ENCODE results near the gene BRWD1. TPM values are rescaled to one million over a fixed set of nuclear protein-coding genes. Genes with fewer than 3 reads are reported as not detected.

Gene BRWD1
- total RNA-seq, 1 donor from 2014 or later: 40.3 TPM

GRCh38 chr21:39209334-39209688 is 104.1 kb downstream of the BRWD1 start:
- DNase-seq (no peak), ATAC-seq (ENCODE audit: low read depth) (no peak)
- no peak for TF ChIP-seq CTCF (IDR thresholded peaks at IDR 0.05)
- ChIA-PET CTCF (no interaction called here), POLR2A (interaction anchor here (0.7 kb wide), 1 partner anchor 141 kb away, joined by 3 read pairs; no protein-coding TSS in a partner anchor)
- H3K4me1 Mint-ChIP-seq: peaks cover 2% of the 10 kb centered on the region
- H3K9me3 Mint-ChIP-seq: no peaks in the 10 kb centered on the region
- no peaks in the 10 kb centered on the region for H3K27me3 Mint-ChIP-seq
- H3K27ac Mint-ChIP-seq: no peak overlapping the region
- no peak overlapping the region for H3K4me3 Mint-ChIP-seq
- intact Hi-C loops (cut with micrococcal nuclease): loop anchor here (10.0 kb wide), 1 partner anchor 45 kb away; no protein-coding TSS in a partner anchor
- H3K36me3 Mint-ChIP-seq (ENCODE audit: low read depth): peaks cover 73% of the 10 kb centered on the region

GRCh38 chr21:39208624-39209333 is 104.7 kb downstream of the BRWD1 start:
- H3K36me3 Mint-ChIP-seq (ENCODE audit: low read depth): peaks cover 68% of the 10 kb centered on the region
- peaks cover 2% of the 10 kb centered on the region for H3K4me1 Mint-ChIP-seq
- no peak for TF ChIP-seq CTCF (IDR thresholded peaks at IDR 0.05)
- intact Hi-C loops (cut with micrococcal nuclease): loop anchor here (10.0 kb wide), 1 partner anchor 46 kb away; no protein-coding TSS in a partner anchor
- ChIA-PET POLR2A (no interaction called here), CTCF (no interaction called here)
- ATAC-seq (ENCODE audit: low read depth) (no peak), DNase-seq (no peak)
- H3K4me3 Mint-ChIP-seq: no peak overlapping the region
- H3K27ac Mint-ChIP-seq: peak overlapping the region; percentile 2
- H3K9me3 Mint-ChIP-seq: no peaks in the 10 kb centered on the region
- H3K27me3 Mint-ChIP-seq: no peaks in the 10 kb centered on the region

- Mint-ChIP-seq H3K4me1 (peaks cover 2% of the 10 kb centered on the region), H3K27me3 (no peaks in the 10 kb centered on the region), H3K9me3 (no peaks in the 10 kb centered on the region), H3K27ac (no peak overlapping the region), H3K4me3 (no peak overlapping the region), H3K36me3 (ENCODE audit: low read depth) (peaks cover 67% of the 10 kb centered on the region)
- intact Hi-C loops (cut with micrococcal nuclease): loop anchor here (10.0 kb wide), 1 partner anchor 51 kb away; no protein-coding TSS in a partner anchor
- POLR2A ChIA-PET: no interaction called here
- no peak for TF ChIP-seq CTCF (IDR thresholded peaks at IDR 0.05)
- no peak for ATAC-seq (ENCODE audit: low read depth)
- no peak for DNase-seq
- CTCF ChIA-PET: no interaction called here
Measured at GRCh38 chr21:39204134-39204533, 109.3 kb downstream of the BRWD1 start.

GRCh38 chr21:39198800-39199199 is 114.6 kb downstream of the BRWD1 start:
- intact Hi-C loops (cut with micrococcal nuclease): no loop called here
- POLR2A ChIA-PET: no interaction called here
- CTCF ChIA-PET: no interaction called here
- H3K27ac Mint-ChIP-seq: no peak overlapping the region
- no peak for ATAC-seq (ENCODE audit: low read depth)
- H3K4me3 Mint-ChIP-seq: no peak overlapping the region
- H3K27me3 Mint-ChIP-seq: no peaks in the 10 kb centered on the region
- no peaks in the 10 kb centered on the region for H3K9me3 Mint-ChIP-seq
- H3K36me3 Mint-ChIP-seq (ENCODE audit: low read depth): peaks cover 82% of the 10 kb centered on the region
- no peak for TF ChIP-seq CTCF (IDR thresholded peaks at IDR 0.05)
- no peaks in the 10 kb centered on the region for H3K4me1 Mint-ChIP-seq
- DNase-seq: no peak

GRCh38 chr21:39197448-39198233 is 115.8 kb downstream of the BRWD1 start:
- intact Hi-C loops (cut with micrococcal nuclease): no loop called here
- peaks cover 78% of the 10 kb centered on the region for H3K36me3 Mint-ChIP-seq (ENCODE audit: low read depth)

More at GRCh38 chr21:39197448-39198233, 115.8 kb downstream of the BRWD1 start:
- Mint-ChIP-seq H3K4me3 (no peak overlapping the region), H3K9me3 (no peaks in the 10 kb centered on the region), H3K4me1 (no peaks in the 10 kb centered on the region), H3K27me3 (no peaks in the 10 kb centered on the region), H3K27ac (no peak overlapping the region)
- CTCF ChIA-PET: no interaction called here
- ATAC-seq (ENCODE audit: low read depth) (no peak), DNase-seq (no peak)
- POLR2A ChIA-PET: no interaction called here
- TF ChIP-seq CTCF (IDR thresholded peaks at IDR 0.05): no peak
